H9 (cell line): ENCODE measurements around the gene PGR. TPM values are rescaled to one million over a fixed set of nuclear protein-coding genes. Genes with fewer than 3 reads are reported as not detected.

Source experiments
- DNase-seq: peaks from one replicate; pipeline ENCODE4 v3.0.0-alpha.2; 2017
- H2AFZ ChIP-seq: one replicate; pipeline ENCODE4 v1.6.1; 2013; ENCODE audit warnings: mild to moderate bottlenecking, low read length, control low read depth, moderate library complexity
- H2AK5ac ChIP-seq: 2 replicates; pipeline ENCODE4 v1.6.1; 2013; ENCODE audit warnings: low read length, control low read depth, mixed read lengths; ENCODE audit not compliant: insufficient read length
- H2BK120ac ChIP-seq: one replicate; pipeline ENCODE4 v1.6.1; 2013; ENCODE audit warnings: low read depth, mild to moderate bottlenecking, low read length, control low read depth, inconsistent platforms; ENCODE audit not compliant: poor library complexity, severe bottlenecking
- H2BK12ac ChIP-seq: 2 replicates; pipeline ENCODE4 v1.6.1; 2013; ENCODE audit warnings: low read length, control low read depth, mixed read lengths, low read depth; ENCODE audit not compliant: insufficient read length
- H2BK15ac ChIP-seq: 2 replicates; pipeline ENCODE4 v1.6.1; 2013; ENCODE audit warnings: low read depth, low read length, control low read depth
- H2BK20ac ChIP-seq: one replicate; pipeline ENCODE4 v1.6.1; 2013; ENCODE audit warnings: low read depth, mild to moderate bottlenecking, low read length, control low read depth, inconsistent platforms; ENCODE audit not compliant: poor library complexity, severe bottlenecking
- H2BK5ac ChIP-seq: 2 replicates; pipeline ENCODE4 v1.6.1; 2013; ENCODE audit warnings: low read length, control low read depth, mixed read lengths; ENCODE audit not compliant: insufficient read length
- H3K14ac ChIP-seq: 2 replicates; pipeline ENCODE4 v1.6.1; 2013; ENCODE audit warnings: low read length, control low read depth; ENCODE audit not compliant: insufficient read depth
- H3K18ac ChIP-seq: 2 replicates; pipeline ENCODE4 v1.6.1; 2013; ENCODE audit warnings: low read depth, mild to moderate bottlenecking, mixed read lengths, low read length, control low read depth; ENCODE audit not compliant: insufficient read length
- H3K23ac ChIP-seq: 2 replicates; pipeline ENCODE4 v1.6.1; 2013; ENCODE audit warnings: low read length, control low read depth, mixed read lengths, low read depth; ENCODE audit not compliant: insufficient read length
- H3K23me2 ChIP-seq: 2 replicates; pipeline ENCODE4 v1.6.1; 2013; ENCODE audit warnings: low read depth, mild to moderate bottlenecking, mixed read lengths, low read length, control low read depth; ENCODE audit not compliant: insufficient read length, poor library complexity, severe bottlenecking
- H3K27ac ChIP-seq: 2 replicates; pipeline ENCODE4 v1.5.1; 2013; ENCODE audit warnings: low read length, control low read depth, mixed read lengths, low read depth; ENCODE audit not compliant: insufficient read length
- H3K27me3 ChIP-seq: 2 replicates; pipeline ENCODE4 v1.6.1; 2013; ENCODE audit warnings: low read length, control low read depth, inconsistent platforms; ENCODE audit not compliant: insufficient read depth
- H3K4ac ChIP-seq: 2 replicates; pipeline ENCODE4 v1.6.1; 2013; ENCODE audit warnings: low read depth, mild to moderate bottlenecking, control low read depth, inconsistent platforms, low read length, moderate library complexity
- H3K4me1 ChIP-seq: 2 replicates; pipeline ENCODE4 v1.6.1; 2013; ENCODE audit warnings: low read length, control low read depth, inconsistent platforms; ENCODE audit not compliant: insufficient read depth
- H3K4me2 ChIP-seq: 2 replicates; pipeline ENCODE4 v1.6.1; 2013; ENCODE audit warnings: low read length, control low read depth, mixed read lengths; ENCODE audit not compliant: insufficient read length, insufficient read depth
- H3K56ac ChIP-seq: 2 replicates; pipeline ENCODE4 v1.6.1; 2013; ENCODE audit warnings: low read depth, mild to moderate bottlenecking, mixed read lengths, low read length, control low read depth; ENCODE audit not compliant: insufficient read length
- H3K79me1 ChIP-seq: 2 replicates; pipeline ENCODE4 v1.6.1; 2013; ENCODE audit warnings: low read depth, mild to moderate bottlenecking, moderate library complexity, low read length, control low read depth, inconsistent platforms; ENCODE audit not compliant: insufficient read depth, poor library complexity, severe bottlenecking
- H3K79me2 ChIP-seq: 2 replicates; pipeline ENCODE4 v1.6.1; 2013; ENCODE audit warnings: low read length, control low read depth, inconsistent platforms; ENCODE audit not compliant: insufficient read depth
- H3K9ac ChIP-seq: 2 replicates; pipeline ENCODE4 v1.6.1; 2013; ENCODE audit warnings: low read length, control low read depth, mixed read lengths; ENCODE audit not compliant: insufficient read length; ENCODE audit errors: extremely low read depth
- H3K9me3 ChIP-seq: one replicate; pipeline ENCODE4 v1.6.1; 2013; ENCODE audit warnings: low read depth, low read length, inconsistent platforms; ENCODE audit not compliant: control insufficient read depth
- H3T11ph ChIP-seq: one replicate; pipeline ENCODE4 v1.6.1; 2013; ENCODE audit warnings: mild to moderate bottlenecking, low read length, control low read depth, inconsistent platforms
- H4K20me1 ChIP-seq: one replicate; pipeline ENCODE4 v1.6.1; 2013; ENCODE audit not compliant: control insufficient read depth, insufficient read length, insufficient read depth
- H4K5ac ChIP-seq: 2 replicates; pipeline ENCODE4 v1.6.1; 2013; ENCODE audit warnings: low read depth, mild to moderate bottlenecking, mixed read lengths, low read length, control low read depth; ENCODE audit not compliant: insufficient read length
- H4K8ac ChIP-seq: replicated peaks from 2 replicates; pipeline ENCODE4 v1.6.1; 2013; ENCODE audit warnings: low read length, control low read depth, mixed read lengths, low read depth; ENCODE audit not compliant: insufficient read length
- H4K91ac ChIP-seq: 2 replicates; pipeline ENCODE4 v1.6.1; 2013; ENCODE audit warnings: low read depth, mild to moderate bottlenecking, moderate library complexity, mixed read lengths, low read length, control low read depth; ENCODE audit not compliant: insufficient read length
- H3K27ac Mint-ChIP-seq, 3 experiments: 2 replicates in 2 of 3; 3 replicates in 1 of 3; pipeline ENCODE4 v1.8.0; 2020 to 2021; ENCODE audit warnings: mixed read lengths in 3 of 3, mild to moderate bottlenecking in 1 of 3, moderate library complexity in 1 of 3
- H3K27me3 Mint-ChIP-seq: 2 replicates; pipeline ENCODE4 v1.8.0; 2021; ENCODE audit warnings: low read depth, mild to moderate bottlenecking, moderate library complexity, mixed read lengths
- H3K36me3 Mint-ChIP-seq, 3 experiments: 2 replicates in 2 of 3; 3 replicates in 1 of 3; pipeline ENCODE4 v1.8.0; 2020 to 2021; ENCODE audit warnings: low read depth in 3 of 3, mixed read lengths in 3 of 3; ENCODE audit not compliant: insufficient read depth in 1 of 3
- H3K4me1 Mint-ChIP-seq, 2 experiments: 2 replicates each; pipeline ENCODE4 v1.8.0; 2020; ENCODE audit warnings: mixed read lengths in 2 of 2
- H3K4me3 Mint-ChIP-seq, 2 experiments: 2 replicates in 1 of 2; 3 replicates in 1 of 2; pipeline ENCODE4 v1.8.0; 2020 to 2021; ENCODE audit warnings: mild to moderate bottlenecking in 2 of 2, mixed read lengths in 2 of 2, moderate library complexity in 1 of 2
- H3K9me3 Mint-ChIP-seq, 2 experiments: 2 replicates in 1 of 2; 3 replicates in 1 of 2; pipeline ENCODE4 v1.8.0; 2020; ENCODE audit warnings: mild to moderate bottlenecking in 2 of 2, mixed read lengths in 2 of 2, moderate library complexity in 1 of 2
- WGBS: extraction: QIAGEN DNeasy Blood & Tissue Kit; methylation state at CpG from one replicate; pipeline ENCODE4 v1.1.7; 2013; ENCODE audit warnings: missing lambda C conversion rate, low lambda C conversion rate, mixed read lengths; ENCODE audit not compliant: insufficient read length; ENCODE audit errors: extremely low coverage; 5-methylcytosine and 5-hydroxymethylcytosine counted together
- total RNA-seq: library from RNA; stranded (reverse); gene quantifications from 2 replicates; pipeline ENCODE4 v1.2.1, GENCODE V29; 2021
- TF ChIP-seq, protein P1 (sequence below): fragments of 200-600 bp; sonication (generic); conservative IDR thresholded peaks from 3 replicates; pipeline ENCODE4 v1.8.0; 2021; ENCODE audit warnings: antibody characterized with exemption, mild to moderate bottlenecking

Gene PGR
- total RNA-seq, 1 experiment from 2014 or later = 0.02 TPM

DNA sequence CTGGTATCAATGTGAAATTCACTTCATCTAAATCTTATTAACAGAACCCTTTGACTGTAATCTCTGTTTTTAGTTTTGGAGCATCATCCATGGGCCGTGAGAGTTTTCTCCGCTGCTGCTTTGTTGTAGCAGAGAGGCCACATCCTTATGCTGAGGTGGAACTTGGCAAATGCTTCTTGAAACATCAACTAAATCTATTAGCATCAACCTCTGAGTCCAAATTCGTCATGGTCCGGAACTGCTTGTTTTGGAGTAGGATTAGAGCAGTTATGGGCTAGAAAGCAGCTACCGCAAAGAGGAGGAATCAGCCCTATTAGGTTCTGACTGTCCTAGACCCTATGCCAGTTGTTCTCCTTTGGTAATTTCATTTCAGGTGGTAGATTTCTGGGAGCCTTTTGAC lies 117.7 kb downstream of the PGR start:
- H3K4me1 Mint-ChIP-seq = peaks cover 0 to 8% of the 10 kb centered on the region in 2 experiments; a peak in 1 of 4 replicates
- H3K9me3 Mint-ChIP-seq = peaks cover 0 to 2% of the 10 kb centered on the region in 2 experiments; a peak in 1 of 5 replicates
- Histone ChIP-seq H2BK15ac (no peak overlapping the region), H3K79me1 (no peaks in the 10 kb centered on the region), H3K4ac (no peak overlapping the region), H2BK120ac (no peak overlapping the region), H2BK5ac (no peak overlapping the region), H3K27me3 (no peaks in the 10 kb centered on the region), H3K4me2 (no peak overlapping the region), H3K79me2 (no peaks in the 10 kb centered on the region), H2BK12ac (no peak overlapping the region), H3K9me3 (no peaks in the 10 kb centered on the region), H3K18ac (no peak overlapping the region), H3T11ph (no peak overlapping the region), H4K91ac (no peak overlapping the region), H3K56ac (no peak overlapping the region), H4K8ac (no peak overlapping the region), H4K5ac (no peak overlapping the region), H4K20me1 (no peaks in the 10 kb centered on the region), H2AFZ (no peak overlapping the region), H2AK5ac (no peak overlapping the region), H3K23ac (no peak overlapping the region), H3K4me1 (no peaks in the 10 kb centered on the region), H3K27ac (no peak overlapping the region), H2BK20ac (no peak overlapping the region), H3K14ac (0 out of 2 replicates have a peak overlapping the region, but pooled peaks have one; percentile 47), H3K9ac (no peak overlapping the region), H3K23me2 (no peaks in the 10 kb centered on the region)
- H3K4me3 Mint-ChIP-seq = no peak overlapping the region
- H3K27ac Mint-ChIP-seq = no peak overlapping the region
- no peaks in the 10 kb centered on the region; a peak in 1 of 7 replicates for H3K36me3 Mint-ChIP-seq
- DNase-seq = no peak
- no CpG with 5 or more reads among the region's 5 CpGs for WGBS
- TF ChIP-seq, protein P1, sequence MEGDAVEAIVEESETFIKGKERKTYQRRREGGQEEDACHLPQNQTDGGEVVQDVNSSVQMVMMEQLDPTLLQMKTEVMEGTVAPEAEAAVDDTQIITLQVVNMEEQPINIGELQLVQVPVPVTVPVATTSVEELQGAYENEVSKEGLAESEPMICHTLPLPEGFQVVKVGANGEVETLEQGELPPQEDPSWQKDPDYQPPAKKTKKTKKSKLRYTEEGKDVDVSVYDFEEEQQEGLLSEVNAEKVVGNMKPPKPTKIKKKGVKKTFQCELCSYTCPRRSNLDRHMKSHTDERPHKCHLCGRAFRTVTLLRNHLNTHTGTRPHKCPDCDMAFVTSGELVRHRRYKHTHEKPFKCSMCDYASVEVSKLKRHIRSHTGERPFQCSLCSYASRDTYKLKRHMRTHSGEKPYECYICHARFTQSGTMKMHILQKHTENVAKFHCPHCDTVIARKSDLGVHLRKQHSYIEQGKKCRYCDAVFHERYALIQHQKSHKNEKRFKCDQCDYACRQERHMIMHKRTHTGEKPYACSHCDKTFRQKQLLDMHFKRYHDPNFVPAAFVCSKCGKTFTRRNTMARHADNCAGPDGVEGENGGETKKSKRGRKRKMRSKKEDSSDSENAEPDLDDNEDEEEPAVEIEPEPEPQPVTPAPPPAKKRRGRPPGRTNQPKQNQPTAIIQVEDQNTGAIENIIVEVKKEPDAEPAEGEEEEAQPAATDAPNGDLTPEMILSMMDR = no peak
- no peaks in the 10 kb centered on the region for H3K27me3 Mint-ChIP-seq
